Natural killer cell treated with Interleukin-12 subunit alpha and Interleukin-12 subunit beta and Interleukin-15 and Interleukin-18, amount 100 ng/mL, for 72 hours (primary cell): ENCODE results near the gene ANKRD6. TPM values are rescaled to one million over a fixed set of nuclear protein-coding genes. Genes with fewer than 3 reads are reported as not detected.

Source experiments
- ATAC-seq, 2 donors: fragments of 150-1000 bp; cut with Tn5 transposase in 1 of 2; sonication (Bioruptor Pico), chemical (Tn5 transposase) in 1 of 2; 2 replicates each; pipeline ENCODE4 v1.10.0; 2021
- DNase-seq: peaks from one replicate; pipeline ENCODE4 v3.0.0; 2022; ENCODE audit warnings: low spot score
- H3K27ac Mint-ChIP-seq, 2 donors: 1 replicate in 1 of 2; 2 replicates in 1 of 2; pipeline ENCODE4 v1.8.0; 2022; ENCODE audit warnings: mixed read lengths in 2 of 2, mild to moderate bottlenecking in 1 of 2, moderate library complexity in 1 of 2
- H3K27me3 Mint-ChIP-seq, 2 donors: 1 replicate in 1 of 2; 2 replicates in 1 of 2; pipeline ENCODE4 v1.8.0; 2022; ENCODE audit warnings: mixed read lengths in 2 of 2
- H3K36me3 Mint-ChIP-seq: one replicate; pipeline ENCODE4 v1.8.0; 2022; ENCODE audit warnings: mixed read lengths
- H3K4me1 Mint-ChIP-seq, 2 donors: 1 replicate in 1 of 2; 2 replicates in 1 of 2; pipeline ENCODE4 v1.8.0; 2022; ENCODE audit warnings: low read depth in 2 of 2, mixed read lengths in 2 of 2, mild to moderate bottlenecking in 1 of 2
- H3K4me3 Mint-ChIP-seq: one replicate; pipeline ENCODE4 v1.8.0; 2022; ENCODE audit warnings: mixed read lengths
- H3K9me3 Mint-ChIP-seq: 2 replicates; pipeline ENCODE4 v1.8.0; 2022; ENCODE audit warnings: mixed read lengths
- total RNA-seq, 2 donors: library from RNA; stranded (reverse); gene quantifications; one replicate each; pipeline ENCODE4 v1.2.3, GENCODE V29; 2022

ANKRD6 gene
- total RNA-seq, 2 donors from 2014 or later: 1.6 to 3.2 TPM

- Mint-ChIP-seq H3K27ac (no peak overlapping the region), H3K4me1 (no peaks in the 10 kb centered on the region), H3K4me3 (no peak overlapping the region), H3K36me3 (no peaks in the 10 kb centered on the region), H3K9me3 (no peaks in the 10 kb centered on the region), H3K27me3 (no peaks in the 10 kb centered on the region)
- DNase-seq: no peak
- ATAC-seq: no peak
Measured at GRCh38 chr6:89520736-89521135, 87.8 kb downstream of the ANKRD6 start.

- Mint-ChIP-seq H3K4me3 (no peak overlapping the region), H3K27ac (no peak overlapping the region), H3K27me3 (no peaks in the 10 kb centered on the region), H3K9me3 (no peaks in the 10 kb centered on the region), H3K36me3 (no peaks in the 10 kb centered on the region), H3K4me1 (no peaks in the 10 kb centered on the region)
- ATAC-seq: no peak
- DNase-seq: no peak
Measured at GRCh38 chr6:89522778-89523177, 89.8 kb downstream of the ANKRD6 start.

GRCh38 chr6:89525786-89526562, 93.0 kb downstream of the ANKRD6 start:
- Mint-ChIP-seq H3K9me3 (no peaks in the 10 kb centered on the region), H3K27me3 (no peaks in the 10 kb centered on the region), H3K27ac (no peak overlapping the region), H3K4me3 (no peak overlapping the region), H3K36me3 (no peaks in the 10 kb centered on the region), H3K4me1 (no peaks in the 10 kb centered on the region)
- DNase-seq: no peak
- ATAC-seq: no peak

- Mint-ChIP-seq H3K36me3 (no peaks in the 10 kb centered on the region), H3K9me3 (no peaks in the 10 kb centered on the region), H3K4me3 (no peak overlapping the region)
Measured at GRCh38 chr6:89526563-89526869, 93.6 kb downstream of the ANKRD6 start.

GRCh38 chr6:89527634-89528033, 94.7 kb downstream of the ANKRD6 start:
- ATAC-seq: no peak
- H3K27ac Mint-ChIP-seq: no peak overlapping the region

More at GRCh38 chr6:89526563-89526869, 93.6 kb downstream of the ANKRD6 start:
- no peak overlapping the region for H3K27ac Mint-ChIP-seq
- ATAC-seq (no peak), DNase-seq (no peak)
- no peaks in the 10 kb centered on the region for H3K4me1 Mint-ChIP-seq
- H3K27me3 Mint-ChIP-seq: no peaks in the 10 kb centered on the region

GRCh38 chr6:89528866-89529265, 95.9 kb downstream of the ANKRD6 start:
- Mint-ChIP-seq H3K9me3 (no peaks in the 10 kb centered on the region), H3K4me3 (no peak overlapping the region), H3K4me1 (no peaks in the 10 kb centered on the region), H3K36me3 (no peaks in the 10 kb centered on the region), H3K27ac (no peak overlapping the region), H3K27me3 (peaks cover 0 to 2% of the 10 kb centered on the region in 2 donors)
- DNase-seq (no peak), ATAC-seq (no peak)

More at GRCh38 chr6:89527634-89528033, 94.7 kb downstream of the ANKRD6 start:
- no peak for DNase-seq
- Mint-ChIP-seq H3K36me3 (no peaks in the 10 kb centered on the region), H3K27me3 (no peaks in the 10 kb centered on the region), H3K4me3 (no peak overlapping the region), H3K4me1 (no peaks in the 10 kb centered on the region), H3K9me3 (no peaks in the 10 kb centered on the region)

GRCh38 chr6:89530982-89531381, 98.0 kb downstream of the ANKRD6 start:
- Mint-ChIP-seq H3K4me3 (no peak overlapping the region), H3K9me3 (no peaks in the 10 kb centered on the region), H3K27ac (no peak overlapping the region), H3K27me3 (peaks cover 0 to 2% of the 10 kb centered on the region in 2 donors), H3K4me1 (no peaks in the 10 kb centered on the region), H3K36me3 (no peaks in the 10 kb centered on the region)
- DNase-seq: no peak
- no peak for ATAC-seq

GRCh38 chr6:89536231-89536630, 103.3 kb downstream of the ANKRD6 start:
- H3K4me3 Mint-ChIP-seq: no peak overlapping the region
- DNase-seq: no peak
- no peaks in the 10 kb centered on the region for H3K36me3 Mint-ChIP-seq
- no peaks in the 10 kb centered on the region for H3K9me3 Mint-ChIP-seq
- no peak for ATAC-seq
- no peaks in the 10 kb centered on the region for H3K4me1 Mint-ChIP-seq
- H3K27ac Mint-ChIP-seq: no peak overlapping the region
- H3K27me3 Mint-ChIP-seq: peaks cover 7% of the 10 kb centered on the region in 2 donors

- H3K4me3 Mint-ChIP-seq: no peak overlapping the region
- no peaks in the 10 kb centered on the region for H3K36me3 Mint-ChIP-seq
- no peaks in the 10 kb centered on the region for H3K9me3 Mint-ChIP-seq
- no peak for DNase-seq
- H3K27ac Mint-ChIP-seq: no peak overlapping the region
- no peak for ATAC-seq
- no peaks in the 10 kb centered on the region for H3K4me1 Mint-ChIP-seq
- H3K27me3 Mint-ChIP-seq: peaks cover 9 to 12% of the 10 kb centered on the region in 2 donors
Measured at GRCh38 chr6:89539779-89540178, 106.8 kb downstream of the ANKRD6 start.

- Mint-ChIP-seq H3K4me3 (no peak overlapping the region), H3K27ac (no peak overlapping the region), H3K36me3 (no peaks in the 10 kb centered on the region), H3K9me3 (no peaks in the 10 kb centered on the region), H3K27me3 (peaks cover 9 to 12% of the 10 kb centered on the region in 2 donors), H3K4me1 (peaks cover 0 to 3% of the 10 kb centered on the region in 2 donors)
- ATAC-seq (no peak), DNase-seq (no peak)
Measured at GRCh38 chr6:89542081-89542857, 109.3 kb downstream of the ANKRD6 start.

- DNase-seq (no peak), ATAC-seq (no peak)
- Mint-ChIP-seq H3K27ac (no peak overlapping the region), H3K4me1 (peaks cover 0 to 3% of the 10 kb centered on the region in 2 donors), H3K36me3 (no peaks in the 10 kb centered on the region), H3K27me3 (peaks cover 9 to 12% of the 10 kb centered on the region in 2 donors), H3K9me3 (no peaks in the 10 kb centered on the region), H3K4me3 (no peak overlapping the region)
Measured at GRCh38 chr6:89542866-89543265, 109.9 kb downstream of the ANKRD6 start.

GRCh38 chr6:89547281-89547680, 114.3 kb downstream of the ANKRD6 start:
- ATAC-seq (no peak), DNase-seq (no peak)
- Mint-ChIP-seq H3K36me3 (no peaks in the 10 kb centered on the region), H3K9me3 (no peaks in the 10 kb centered on the region), H3K4me1 (peaks cover 0 to 3% of the 10 kb centered on the region in 2 donors), H3K4me3 (no peak overlapping the region), H3K27ac (no peak overlapping the region), H3K27me3 (peaks cover 6 to 7% of the 10 kb centered on the region in 2 donors)

GRCh38 chr6:89553431-89553830, 120.5 kb downstream of the ANKRD6 start:
- no peaks in the 10 kb centered on the region for H3K36me3 Mint-ChIP-seq
- H3K27ac Mint-ChIP-seq: no peak overlapping the region
- H3K27me3 Mint-ChIP-seq: peaks cover 19 to 21% of the 10 kb centered on the region in 2 donors
- H3K4me3 Mint-ChIP-seq: no peak overlapping the region
- DNase-seq (no peak), ATAC-seq (no peak)
- H3K4me1 Mint-ChIP-seq: peaks cover 0 to 4% of the 10 kb centered on the region in 2 donors
- no peaks in the 10 kb centered on the region for H3K9me3 Mint-ChIP-seq

- no peak for ATAC-seq
- Mint-ChIP-seq H3K27ac (no peak overlapping the region), H3K4me3 (no peak overlapping the region)
Measured at GRCh38 chr6:89554106-89554505, 121.2 kb downstream of the ANKRD6 start.

More at GRCh38 chr6:89554106-89554505, 121.2 kb downstream of the ANKRD6 start:
- H3K36me3 Mint-ChIP-seq: no peaks in the 10 kb centered on the region
- no peak for DNase-seq
- H3K4me1 Mint-ChIP-seq: peaks cover 0 to 4% of the 10 kb centered on the region in 2 donors
- peaks cover 19 to 21% of the 10 kb centered on the region in 2 donors for H3K27me3 Mint-ChIP-seq
- H3K9me3 Mint-ChIP-seq: no peaks in the 10 kb centered on the region
